ENCODE data around the gene SMIM21. TPM values are rescaled to one million over a fixed set of nuclear protein-coding genes. Genes with fewer than 3 reads are reported as not detected.

Gene SMIM21
- total RNA-seq, 1 experiment from 2014 or later = not detected

- POLR2A ChIA-PET = no interaction called here
- DNase-seq (ENCODE audit: low spot score) (no peak), ATAC-seq (no peak)
- no peak overlapping the region for H3K27ac Mint-ChIP-seq
- TF ChIP-seq ESRRA (CRISPR knock-in tag; IDR thresholded peaks at IDR 0.05; ENCODE audit: borderline replicate concordance) (no peak), GABPB1 (CRISPR knock-in tag; IDR thresholded peaks at IDR 0.05) (no peak), SP1 (CRISPR knock-in tag; conservative IDR thresholded peaks at IDR 0.05) (no peak), ATF2 (CRISPR knock-in tag; IDR thresholded peaks at IDR 0.05; ENCODE audit: borderline replicate concordance, low read depth) (no peak), NFATC4 (CRISPR knock-in tag; IDR thresholded peaks at IDR 0.05) (no peak), SOX15 (CRISPR knock-in tag; IDR thresholded peaks at IDR 0.05) (no peak), FOXP1 (CRISPR knock-in tag; IDR thresholded peaks at IDR 0.05; ENCODE audit: borderline replicate concordance) (no peak), NR3C1 (CRISPR knock-in tag; conservative IDR thresholded peaks at IDR 0.05; ENCODE audit: low read depth) (no peak), EMX1 (CRISPR knock-in tag; IDR thresholded peaks at IDR 0.05) (no peak), RELA (CRISPR knock-in tag; IDR thresholded peaks at IDR 0.05; ENCODE audit: borderline replicate concordance) (no peak), IRF2 (CRISPR knock-in tag; IDR thresholded peaks at IDR 0.05; ENCODE audit: borderline replicate concordance, low read depth) (no peak), ZNF232 (CRISPR knock-in tag; IDR thresholded peaks at IDR 0.05) (no peak), CREB1 (CRISPR knock-in tag; IDR thresholded peaks at IDR 0.05) (no peak), ERG (CRISPR knock-in tag; IDR thresholded peaks at IDR 0.05) (no peak), SMAD3 (CRISPR knock-in tag; IDR thresholded peaks at IDR 0.05; ENCODE audit: borderline replicate concordance) (no peak), ZSCAN18 (CRISPR knock-in tag; IDR thresholded peaks at IDR 0.05) (no peak), CDX4 (CRISPR knock-in tag; IDR thresholded peaks at IDR 0.05; ENCODE audit: borderline replicate concordance) (no peak), ZBTB21 (CRISPR knock-in tag; IDR thresholded peaks at IDR 0.05; ENCODE audit: borderline replicate concordance) (no peak), GRHL2 (CRISPR knock-in tag; IDR thresholded peaks at IDR 0.05; ENCODE audit: insufficient replicate concordance, severe bottlenecking) (no peak)
- no peak overlapping the region for H3K4me3 Mint-ChIP-seq
- H3K36me3 Mint-ChIP-seq = peaks cover 14% of the 10 kb centered on the region
- no peaks in the 10 kb centered on the region for H3K27me3 Mint-ChIP-seq (ENCODE audit: low read depth)
- no peaks in the 10 kb centered on the region for H3K4me1 Mint-ChIP-seq
- CTCF ChIA-PET = interaction anchor here (1.2 kb wide), 1 partner anchor 40 kb away, joined by 3 read pairs; no protein-coding TSS in a partner anchor
- peaks cover 16% of the 10 kb centered on the region for H3K9me3 Mint-ChIP-seq
These were observed 9.1 kb downstream of the SMIM21 start for GRCh38 chr18:75418293-75419005.

- Mint-ChIP-seq H3K4me3 (no peak overlapping the region), H3K36me3 (no peaks in the 10 kb centered on the region), H3K27ac (no peak overlapping the region), H3K27me3 (ENCODE audit: low read depth) (peaks cover 19% of the 10 kb centered on the region), H3K9me3 (no peaks in the 10 kb centered on the region), H3K4me1 (peaks cover 24% of the 10 kb centered on the region)
- DNase-seq (ENCODE audit: low spot score) = no peak
- no peak for ATAC-seq
- ChIA-PET POLR2A (no interaction called here), CTCF (no interaction called here)
- TF ChIP-seq PREB (CRISPR knock-in tag; IDR thresholded peaks at IDR 0.05; ENCODE audit: borderline replicate concordance) (no peak), CTCF (IDR thresholded peaks at IDR 0.05) (no peak), MAX (CRISPR knock-in tag; IDR thresholded peaks at IDR 0.05) (no peak), ZNF138 (CRISPR knock-in tag; conservative IDR thresholded peaks at IDR 0.05) (no peak), GABPB1 (CRISPR knock-in tag; IDR thresholded peaks at IDR 0.05) (no peak), ZSCAN18 (CRISPR knock-in tag; IDR thresholded peaks at IDR 0.05) (no peak), MXD4 (CRISPR knock-in tag; IDR thresholded peaks at IDR 0.05; ENCODE audit: borderline replicate concordance) (no peak), OVOL2 (CRISPR knock-in tag; IDR thresholded peaks at IDR 0.05; ENCODE audit: borderline replicate concordance) (no peak), ETV6 (CRISPR knock-in tag; IDR thresholded peaks at IDR 0.05) (no peak)
These were observed 16.9 kb downstream of the SMIM21 start for GRCh38 chr18:75410611-75411010.
